Stimulated activated CD4-positive, alpha-beta T cell treated with anti-CD3 and anti-CD28 coated beads, Interleukin-1b, Interleukin-23, amount 100 ng/mL, for 24 hours (primary cell): ENCODE measurements around the gene AP2S1.
"Not testable (repeated sequence)": the region's sequence is repeated elsewhere in the genome, so short reads cannot be mapped to it uniquely, and the experiment has no call there.

Experiments
- DNase-seq, 4 experiments: peaks; one replicate each; pipeline ENCODE4 v3.0.0-alpha.2; 2020; ENCODE audit warnings: low read depth in 4 of 4, low spot score in 1 of 4

Gene AP2S1

GRCh38 chr19:46868025-46868802 lies 17.6 kb upstream of the AP2S1 start:
- DNase-seq, result no peak

- no peak for DNase-seq
Observed at GRCh38 chr19:46867170-46867569, 16.5 kb upstream of the AP2S1 start.

GRCh38 chr19:46866407-46867136 lies 15.9 kb upstream of the AP2S1 start:
- no peak for DNase-seq

GRCh38 chr19:46863818-46864629 lies 13.4 kb upstream of the AP2S1 start:
- no peak for DNase-seq

- no peak for DNase-seq
Observed at GRCh38 chr19:46862974-46863632, 12.5 kb upstream of the AP2S1 start.

GRCh38 chr19:46862503-46862834 lies 11.8 kb upstream of the AP2S1 start:
- DNase-seq, result no peak

- no peak for DNase-seq
Observed at GRCh38 chr19:46861691-46862502, 11.3 kb upstream of the AP2S1 start.

- no peak for DNase-seq
Observed at GRCh38 chr19:46860846-46861690, 10.4 kb upstream of the AP2S1 start, which contains the start of gene ARHGAP35. ARHGAP35 (plus strand) TSS chr19:46860997; CDS start chr19:46918676, 57,679 bp downstream.

- peak; percentile 81 to 98 (median 90) for DNase-seq
Observed at GRCh38 chr19:46860125-46860845, 9.6 kb upstream of the AP2S1 start.

- DNase-seq, result no peak
Observed at GRCh38 chr19:46859637-46860124, 9.0 kb upstream of the AP2S1 start.

- DNase-seq, result peak; percentile 75 to 88 (median 84)
Observed at GRCh38 chr19:46856062-46857022, 5.7 kb upstream of the AP2S1 start.

- DNase-seq, result not testable (repeated sequence)
Observed at GRCh38 chr19:46854698-46855097, 4.1 kb upstream of the AP2S1 start.

- DNase-seq, result no peak
Observed at GRCh38 chr19:46852830-46853229, 2.2 kb upstream of the AP2S1 start.

GRCh38 chr19:46849610-46850009 lies 1.0 kb downstream of the AP2S1 start:
- no peak for DNase-seq

GRCh38 chr19:46848389-46848788 lies 2.3 kb downstream of the AP2S1 start:
- no peak for DNase-seq

- no peak for DNase-seq
Observed at GRCh38 chr19:46847528-46847927, 3.1 kb downstream of the AP2S1 start.

GRCh38 chr19:46845959-46846459 lies 4.6 kb downstream of the AP2S1 start:
- no peak for DNase-seq
